ENCODE data around the gene EXOC4.

EXOC4 gene

GRCh38 chr7:133364959-133365690 is 112.2 kb downstream of the EXOC4 start:
- Histone ChIP-seq H3K4me1 (ENCODE audit: control insufficient read depth, insufficient read depth, low read length) (no peaks in the 10 kb centered on the region), H3K4me3 (ENCODE audit: low read depth, low read length) (no peak overlapping the region), H3K9me3 (ENCODE audit: control insufficient read depth, insufficient read depth, low read depth, low read length) (no peaks in the 10 kb centered on the region), H3K36me3 (ENCODE audit: control insufficient read depth in 2 of 2, insufficient read depth in 1 of 2, low read length in 2 of 2) (no peaks in the 10 kb centered on the region), H3K27ac (ENCODE audit: extremely low read depth, low read depth, low read length) (no peak overlapping the region)
- POLR2A ChIA-PET, result no interaction called here
- TF ChIP-seq HOXA7 (CRISPR knock-in tag; IDR thresholded peaks at IDR 0.05; ENCODE audit: borderline replicate concordance) (no peak), EGR2 (tag by site-specific recombination; IDR thresholded peaks at IDR 0.05; ENCODE audit: low read depth) (no peak), GLI2 (tag by site-specific recombination; IDR thresholded peaks at IDR 0.05; ENCODE audit: borderline replicate concordance, low read depth) (no peak), ZEB2 (tag by site-specific recombination; IDR thresholded peaks at IDR 0.05) (no peak), ZNF585B (tag by site-specific recombination; IDR thresholded peaks at IDR 0.05) (no peak), ZBTB17 (tag by site-specific recombination; IDR thresholded peaks at IDR 0.05) (no peak), ZXDB (tag by site-specific recombination; IDR thresholded peaks at IDR 0.05) (no peak), ZNF664 (tag by site-specific recombination; IDR thresholded peaks at IDR 0.05) (no peak), ZNF280C (tag by site-specific recombination; IDR thresholded peaks at IDR 0.05) (no peak)
- CTCF ChIA-PET, result interaction anchor here (0.6 kb wide), 1 partner anchor 21 kb away, joined by 3 read pairs; no protein-coding TSS in a partner anchor

- H3K4me1 ChIP-seq (ENCODE audit: control insufficient read depth, insufficient read depth, low read length), result no peaks in the 10 kb centered on the region
- H3K4me3 ChIP-seq (ENCODE audit: low read depth, low read length), result no peak overlapping the region
- no peaks in the 10 kb centered on the region for H3K36me3 ChIP-seq (ENCODE audit: control insufficient read depth in 2 of 2, insufficient read depth in 1 of 2, low read length in 2 of 2)
- TF ChIP-seq MEIS1 (CRISPR knock-in tag; IDR thresholded peaks at IDR 0.05; ENCODE audit: borderline replicate concordance), result no peak
- TF ChIP-seq ZNF112 (tag by site-specific recombination; IDR thresholded peaks at IDR 0.05), result no peak
- TF ChIP-seq ZNF514 (tag by site-specific recombination; IDR thresholded peaks at IDR 0.05), result no peak
- TF ChIP-seq CTCF (tag by site-specific recombination; IDR thresholded peaks at IDR 0.05), result no peak
- no peak for TF ChIP-seq ZNF621 (tag by site-specific recombination; IDR thresholded peaks at IDR 0.05)
- no peak for TF ChIP-seq ZBTB48 (tag by site-specific recombination; IDR thresholded peaks at IDR 0.05)
- no peak for TF ChIP-seq ZNF133 (tag by site-specific recombination; IDR thresholded peaks at IDR 0.05)
- TF ChIP-seq HOXD13 (CRISPR knock-in tag; IDR thresholded peaks at IDR 0.05; ENCODE audit: borderline replicate concordance), result no peak
- TF ChIP-seq ZNF155 (tag by site-specific recombination; IDR thresholded peaks at IDR 0.05), result no peak
- no peak for TF ChIP-seq SP2 (tag by site-specific recombination; IDR thresholded peaks at IDR 0.05)
- no peak for TF ChIP-seq ZNF311 (tag by site-specific recombination; IDR thresholded peaks at IDR 0.05; ENCODE audit: borderline replicate concordance)
- no peak for TF ChIP-seq ZBTB20 (tag by site-specific recombination; IDR thresholded peaks at IDR 0.05)
- TF ChIP-seq BCL6B (tag by site-specific recombination; IDR thresholded peaks at IDR 0.05), result no peak
- TF ChIP-seq ZBTB8A (tag by site-specific recombination; IDR thresholded peaks at IDR 0.05), result no peak
- TF ChIP-seq IKZF3 (tag by site-specific recombination; IDR thresholded peaks at IDR 0.05), result no peak
- TF ChIP-seq ZNF350 (tag by site-specific recombination; IDR thresholded peaks at IDR 0.05), result no peak
- TF ChIP-seq ZNF707 (tag by site-specific recombination; IDR thresholded peaks at IDR 0.05), result no peak
- no peak for TF ChIP-seq OSR2 (tag by site-specific recombination; IDR thresholded peaks at IDR 0.05)
- no peak for TF ChIP-seq ZNF19 (tag by site-specific recombination; IDR thresholded peaks at IDR 0.05; ENCODE audit: low read depth)
- TF ChIP-seq ZBTB26 (tag by site-specific recombination; optimal IDR thresholded peaks at IDR 0.05), result no peak
- H3K9me3 ChIP-seq (ENCODE audit: control insufficient read depth, insufficient read depth, low read depth, low read length), result no peaks in the 10 kb centered on the region
- CTCF ChIA-PET, result interaction anchor here (0.7 kb wide), 1 partner anchor 431 kb away, joined by 3 read pairs; no protein-coding TSS in a partner anchor
- H3K27ac ChIP-seq (ENCODE audit: extremely low read depth, low read depth, low read length), result no peak overlapping the region
- POLR2A ChIA-PET, result no interaction called here
Observed at GRCh38 chr7:133365917-133366316, 113.0 kb downstream of the EXOC4 start.
